KOPT-K1 (cell line): Measurements from ENCODE around the gene GAP43.

Source experiments
- H3K27ac ChIP-seq: fragments of 200-600 bp; sonication (generic); 2 replicates; pipeline ENCODE4 v1.5.1; 2016; ENCODE audit warnings: antibody characterized with exemption, mild to moderate bottlenecking, low read depth, low read length; ENCODE audit not compliant: poor library complexity, severe bottlenecking
- H3K36me3 ChIP-seq: fragments of 200-600 bp; sonication (generic); 2 replicates; pipeline ENCODE4 v1.5.1; 2017; ENCODE audit warnings: antibody characterized with exemption, mild to moderate bottlenecking, low read length, moderate library complexity; ENCODE audit not compliant: insufficient read depth
- H3K9me3 ChIP-seq: fragments of 200-600 bp; sonication (generic); 2 replicates; pipeline ENCODE4 v1.5.1; 2017; ENCODE audit warnings: antibody characterized with exemption, low read length, mild to moderate bottlenecking; ENCODE audit not compliant: insufficient read depth, poor library complexity, severe bottlenecking

Gene GAP43

GRCh38 chr3:115623044-115623868 is at the start of gene GAP43:
Gene GAP43, plus strand, starts transcription at chr3:115623510. Its CDS starts 180 bp downstream, at chr3:115623690.
- H3K27ac ChIP-seq, result no peak within 1 kb of the TSS

GRCh38 chr3:115576325-115576875 is 46.9 kb upstream of the GAP43 start:
- H3K36me3 ChIP-seq, result no peaks in the 10 kb centered on the region
- no peak overlapping the region for H3K27ac ChIP-seq
- H3K9me3 ChIP-seq, result no peaks in the 10 kb centered on the region

More at GRCh38 chr3:115623044-115623868, at the start of gene GAP43:
- no peaks in the 10 kb centered on the region for H3K36me3 ChIP-seq
- no peaks in the 10 kb centered on the region for H3K9me3 ChIP-seq

- Histone ChIP-seq H3K27ac (no peak overlapping the region), H3K36me3 (no peaks in the 10 kb centered on the region), H3K9me3 (no peaks in the 10 kb centered on the region)
Observed at GRCh38 chr3:115577000-115577399, 46.3 kb upstream of the GAP43 start.

GRCh38 chr3:115578331-115578730 is 45.0 kb upstream of the GAP43 start:
- Histone ChIP-seq H3K36me3 (no peaks in the 10 kb centered on the region), H3K9me3 (no peaks in the 10 kb centered on the region), H3K27ac (no peak overlapping the region)

GRCh38 chr3:115580566-115580965 is 42.7 kb upstream of the GAP43 start:
- Histone ChIP-seq H3K27ac (no peak overlapping the region), H3K36me3 (no peaks in the 10 kb centered on the region), H3K9me3 (no peaks in the 10 kb centered on the region)

GRCh38 chr3:115581362-115582135 is 41.8 kb upstream of the GAP43 start:
- no peaks in the 10 kb centered on the region for H3K36me3 ChIP-seq

GRCh38 chr3:115588201-115589115 is 34.9 kb upstream of the GAP43 start:
- no peak overlapping the region for H3K27ac ChIP-seq
- H3K9me3 ChIP-seq, result no peaks in the 10 kb centered on the region
- no peaks in the 10 kb centered on the region for H3K36me3 ChIP-seq

More at GRCh38 chr3:115581362-115582135, 41.8 kb upstream of the GAP43 start:
- Histone ChIP-seq H3K9me3 (no peaks in the 10 kb centered on the region), H3K27ac (no peak overlapping the region)

- H3K27ac ChIP-seq, result no peak overlapping the region
- H3K36me3 ChIP-seq, result no peaks in the 10 kb centered on the region
- peaks cover 4% of the 10 kb centered on the region for H3K9me3 ChIP-seq
Observed at GRCh38 chr3:115590873-115591272, 32.4 kb upstream of the GAP43 start.

- Histone ChIP-seq H3K27ac (no peak overlapping the region), H3K9me3 (peaks cover 4% of the 10 kb centered on the region), H3K36me3 (no peaks in the 10 kb centered on the region)
Observed at GRCh38 chr3:115595611-115596275, 27.6 kb upstream of the GAP43 start.

- no peak overlapping the region for H3K27ac ChIP-seq
- H3K9me3 ChIP-seq, result peaks cover 4% of the 10 kb centered on the region
- no peaks in the 10 kb centered on the region for H3K36me3 ChIP-seq
Observed at GRCh38 chr3:115598216-115598615, 25.1 kb upstream of the GAP43 start.

- Histone ChIP-seq H3K36me3 (no peaks in the 10 kb centered on the region), H3K9me3 (no peaks in the 10 kb centered on the region)
Observed at GRCh38 chr3:115602194-115602593, 21.1 kb upstream of the GAP43 start.

GRCh38 chr3:115611630-115612029 is 11.7 kb upstream of the GAP43 start:
- no peak overlapping the region for H3K27ac ChIP-seq
- H3K9me3 ChIP-seq, result no peaks in the 10 kb centered on the region
- no peaks in the 10 kb centered on the region for H3K36me3 ChIP-seq

More at GRCh38 chr3:115602194-115602593, 21.1 kb upstream of the GAP43 start:
- H3K27ac ChIP-seq, result no peak overlapping the region

- Histone ChIP-seq H3K36me3 (no peaks in the 10 kb centered on the region), H3K27ac (no peak overlapping the region), H3K9me3 (no peaks in the 10 kb centered on the region)
Observed at GRCh38 chr3:115615001-115615814, 8.1 kb upstream of the GAP43 start.
